ENCODE results near the gene ZCCHC14.

DNA sequence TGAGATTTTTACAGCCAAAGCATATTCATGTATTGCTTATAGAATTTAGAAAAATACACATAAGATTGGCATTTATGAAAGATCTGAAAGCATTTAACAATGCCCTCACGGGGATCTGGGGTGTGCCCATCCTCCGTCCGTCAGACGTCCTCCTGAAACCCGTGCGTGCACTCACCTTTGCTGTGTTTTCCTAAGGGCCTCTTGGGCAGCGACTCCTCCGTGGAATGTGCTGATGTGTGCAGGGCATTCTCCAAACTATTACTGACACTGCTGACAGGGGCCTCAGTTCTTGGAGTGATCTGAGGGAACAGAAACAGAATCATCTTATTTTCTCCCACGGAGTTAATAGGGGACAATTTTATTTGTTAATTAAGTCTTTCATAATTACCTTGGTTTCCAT is 33.0 kb downstream of the ZCCHC14 start:
- TF ChIP-seq EP300 (IDR thresholded peaks at IDR 0.05) (no peak), CTCF (IDR thresholded peaks at IDR 0.05) (no peak), POLR2AphosphoS5 (IDR thresholded peaks at IDR 0.05) (no peak), POLR2A (IDR thresholded peaks at IDR 0.05) (no peak)
